ENCODE results near the gene SERINC3. TPM values are rescaled to one million over a fixed set of nuclear protein-coding genes. Genes with fewer than 3 reads are reported as not detected.
A peak's percentile ranks its signal among the peaks of the same experiment; 100 is the strongest.

The SERINC3 gene
- total and polyA plus RNA-seq, 12 donors = 51.5 to 213 (median 133) TPM

DNA sequence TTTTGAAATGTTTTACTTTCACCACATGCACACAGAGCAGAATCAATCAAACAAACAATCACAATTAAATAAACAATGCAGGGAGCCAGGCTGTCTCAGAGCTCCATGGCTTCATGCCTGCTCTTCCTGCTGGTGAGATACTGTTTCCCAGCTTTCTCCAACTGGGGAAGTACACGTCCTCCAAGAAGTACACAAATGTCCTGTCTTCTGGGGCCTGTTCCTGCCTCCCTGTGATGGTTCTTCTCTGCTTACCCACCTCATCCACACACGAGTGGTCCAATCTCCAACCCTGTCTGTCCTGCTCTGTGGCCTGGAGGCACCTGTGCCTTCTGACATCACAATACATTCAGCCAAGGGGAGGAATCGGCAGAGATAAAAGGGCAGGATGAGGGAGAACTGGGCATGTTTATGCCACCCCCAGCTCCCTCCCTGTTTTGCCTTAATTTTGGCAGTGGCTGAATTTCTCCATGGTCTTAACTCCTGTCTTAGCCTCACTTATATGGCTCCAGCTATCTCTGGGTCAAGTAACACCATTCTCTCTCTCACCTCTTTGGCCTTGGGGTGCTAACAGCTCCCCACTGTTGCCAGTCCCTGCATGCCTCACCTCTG, 71.5 kb downstream of the SERINC3 start:
- intact Hi-C loops (cut with DNase I) = no loop called here

DNA sequence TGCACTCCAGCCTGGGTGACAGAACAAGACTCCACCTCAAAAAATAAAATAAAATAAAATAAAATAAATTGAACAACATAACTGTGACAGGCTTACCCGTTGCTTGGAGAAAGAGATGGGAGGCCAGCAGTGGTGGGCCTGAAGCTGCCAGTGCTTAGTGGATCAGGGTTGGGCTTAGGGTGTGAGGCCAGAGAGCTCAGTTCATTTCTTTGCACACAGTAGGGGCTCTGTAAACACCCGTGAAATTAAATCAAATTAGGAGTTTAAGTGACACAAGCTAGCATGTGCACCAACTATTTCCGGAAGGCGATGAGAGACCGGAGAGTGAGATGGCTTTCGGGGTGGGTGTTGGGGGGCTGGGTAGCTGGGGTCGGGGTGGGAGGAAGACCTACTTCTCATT, 72.0 kb downstream of the SERINC3 start:
- TF ChIP-seq, protein P1, sequence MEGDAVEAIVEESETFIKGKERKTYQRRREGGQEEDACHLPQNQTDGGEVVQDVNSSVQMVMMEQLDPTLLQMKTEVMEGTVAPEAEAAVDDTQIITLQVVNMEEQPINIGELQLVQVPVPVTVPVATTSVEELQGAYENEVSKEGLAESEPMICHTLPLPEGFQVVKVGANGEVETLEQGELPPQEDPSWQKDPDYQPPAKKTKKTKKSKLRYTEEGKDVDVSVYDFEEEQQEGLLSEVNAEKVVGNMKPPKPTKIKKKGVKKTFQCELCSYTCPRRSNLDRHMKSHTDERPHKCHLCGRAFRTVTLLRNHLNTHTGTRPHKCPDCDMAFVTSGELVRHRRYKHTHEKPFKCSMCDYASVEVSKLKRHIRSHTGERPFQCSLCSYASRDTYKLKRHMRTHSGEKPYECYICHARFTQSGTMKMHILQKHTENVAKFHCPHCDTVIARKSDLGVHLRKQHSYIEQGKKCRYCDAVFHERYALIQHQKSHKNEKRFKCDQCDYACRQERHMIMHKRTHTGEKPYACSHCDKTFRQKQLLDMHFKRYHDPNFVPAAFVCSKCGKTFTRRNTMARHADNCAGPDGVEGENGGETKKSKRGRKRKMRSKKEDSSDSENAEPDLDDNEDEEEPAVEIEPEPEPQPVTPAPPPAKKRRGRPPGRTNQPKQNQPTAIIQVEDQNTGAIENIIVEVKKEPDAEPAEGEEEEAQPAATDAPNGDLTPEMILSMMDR (IDR thresholded peaks at IDR 0.05) = no peak
- no peak for TF ChIP-seq POLR2A (IDR thresholded peaks at IDR 0.05)
- DNase-seq = no peak
- Histone ChIP-seq H3K27ac (no peak overlapping the region), H3K27me3 (no peaks in the 10 kb centered on the region), H3K9me3 (replicated peaks in 1 of 3) (no peaks in the 10 kb centered on the region), H3K4me3 (no peak overlapping the region), H3K36me3 (replicated peaks in 1 of 2) (no peaks in the 10 kb centered on the region), H3K4me1 (replicated peaks in 1 of 2) (no peaks in the 10 kb centered on the region)
- WGBS, 4 donors = 75 to 86% (median 79%) methylated on average over 7 of the region's 7 CpGs
- intact Hi-C loops (cut with DNase I) = no loop called here

More for the DNA sequence above, 71.5 kb downstream of the SERINC3 start:
- no peak for TF ChIP-seq POLR2A (IDR thresholded peaks at IDR 0.05)
- TF ChIP-seq, protein P1 (IDR thresholded peaks at IDR 0.05) = no peak
- 54 to 67% (median 59%) methylated on average over 3 of the region's 3 CpGs for WGBS, 4 donors
- no peak for DNase-seq
- Histone ChIP-seq H3K36me3 (replicated peaks in 1 of 2) (no peaks in the 10 kb centered on the region), H3K9me3 (replicated peaks in 1 of 3) (no peaks in the 10 kb centered on the region), H3K4me1 (replicated peaks in 1 of 2) (no peaks in the 10 kb centered on the region), H3K27ac (no peak overlapping the region), H3K4me3 (no peak overlapping the region), H3K27me3 (no peaks in the 10 kb centered on the region)

DNA sequence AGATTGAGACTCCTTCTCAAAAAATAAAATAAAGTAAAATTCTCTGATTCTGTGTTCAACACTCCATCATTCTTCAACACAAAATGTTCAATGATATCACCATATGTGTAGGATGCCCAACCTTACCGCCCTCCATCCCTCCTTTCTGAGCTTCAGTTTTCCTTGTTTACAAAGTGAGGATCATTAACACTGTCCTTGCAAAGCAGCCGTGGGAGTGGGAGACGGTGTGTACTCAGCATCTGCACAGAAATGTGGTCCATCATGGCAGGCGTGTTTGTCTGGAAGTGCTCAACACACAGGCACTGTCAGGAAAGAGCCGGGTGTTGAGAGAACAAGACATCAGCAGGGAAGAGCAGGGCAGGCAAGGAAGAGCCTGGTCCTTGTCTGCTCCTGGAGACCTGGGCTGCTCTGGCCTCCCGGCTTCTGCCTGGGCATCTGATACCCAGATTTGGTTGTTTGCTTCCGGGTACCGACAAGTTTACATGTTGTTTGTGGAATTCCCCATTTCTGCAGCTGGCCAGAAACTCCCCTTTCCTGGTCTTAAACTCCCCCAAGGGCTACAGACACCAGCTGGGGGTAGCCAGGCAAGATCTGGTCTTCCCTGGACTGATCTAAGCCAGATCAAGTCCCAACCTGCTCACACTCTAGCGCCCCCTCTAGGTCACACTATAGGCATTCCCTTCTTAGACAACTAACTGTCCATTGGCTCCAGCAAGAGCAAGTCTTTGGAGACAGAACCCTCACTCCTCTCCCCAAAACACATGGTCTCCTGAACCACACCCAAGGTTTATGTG, 72.9 kb downstream of the SERINC3 start:
- intact Hi-C loops (cut with DNase I) = no loop called here
- Histone ChIP-seq H3K4me1 (replicated peaks in 1 of 2) (no peaks in the 10 kb centered on the region), H3K4me3 (no peak overlapping the region), H3K9me3 (replicated peaks in 1 of 3) (no peaks in the 10 kb centered on the region), H3K36me3 (replicated peaks in 1 of 2) (no peaks in the 10 kb centered on the region), H3K27me3 (no peaks in the 10 kb centered on the region), H3K27ac (no peak overlapping the region)
- no peak for TF ChIP-seq POLR2A (IDR thresholded peaks at IDR 0.05)
- TF ChIP-seq, protein P1 (IDR thresholded peaks at IDR 0.05) = peak in 4 of 6 experiments; percentile 15 to 32 (median 27)
- WGBS, 4 donors = 72 to 79% (median 76%) methylated on average over 9 of the region's 9 CpGs
- peak in 3 of 7 donors; percentile 21 to 67 (median 38) for DNase-seq

DNA sequence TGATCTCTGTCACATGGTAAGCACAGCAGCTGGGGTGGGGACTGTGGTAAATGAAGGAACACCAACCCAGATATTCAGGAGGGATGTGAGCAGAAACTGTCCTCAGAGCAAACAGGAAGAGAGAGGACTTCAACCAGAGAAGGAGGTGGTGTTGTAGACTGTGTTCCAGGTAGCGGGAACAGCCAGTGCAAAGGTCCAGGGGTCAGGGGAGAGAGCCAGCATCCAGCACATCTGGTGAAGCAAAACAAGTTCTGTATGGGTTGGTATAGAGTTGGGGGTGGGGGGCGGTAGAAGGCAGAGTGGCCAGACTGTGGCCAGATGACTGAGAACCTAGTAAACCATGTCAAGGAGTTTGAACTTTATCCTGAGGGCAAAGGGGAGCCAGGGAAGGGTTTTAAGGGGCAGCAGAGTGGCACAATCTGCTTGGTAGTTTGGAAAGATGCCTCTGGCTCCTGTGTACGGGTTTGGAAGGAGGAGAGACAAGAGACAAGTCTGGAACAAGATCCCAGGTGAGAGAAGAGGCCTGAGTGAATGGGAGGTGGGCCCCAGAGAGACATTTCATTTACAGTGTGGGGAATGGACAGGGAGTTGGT, 73.9 kb downstream of the SERINC3 start:
- Histone ChIP-seq H3K4me1 (replicated peaks in 1 of 2) (peaks cover 0 to 3% of the 10 kb centered on the region in 2 donors), H3K36me3 (replicated peaks in 1 of 2) (no peaks in the 10 kb centered on the region), H3K9me3 (replicated peaks in 1 of 3) (no peaks in the 10 kb centered on the region), H3K4me3 (no peak overlapping the region), H3K27me3 (no peaks in the 10 kb centered on the region), H3K27ac (no peak overlapping the region)
- no peak for DNase-seq
- WGBS, 4 donors = 78 to 92% (median 91%) methylated on average over 3 of the region's 3 CpGs
- TF ChIP-seq, protein P1 (IDR thresholded peaks at IDR 0.05) = no peak
- no peak for TF ChIP-seq POLR2A (IDR thresholded peaks at IDR 0.05)
- intact Hi-C loops (cut with DNase I) = no loop called here

All from adrenal gland (tissue), 12 donors.